ENCODE data around the gene TRPM6. TPM values are rescaled to one million over a fixed set of nuclear protein-coding genes. Genes with fewer than 3 reads are reported as not detected.

The TRPM6 gene
- total RNA-seq, 1 donor from 2014 or later, result 1.7 TPM

DNA sequence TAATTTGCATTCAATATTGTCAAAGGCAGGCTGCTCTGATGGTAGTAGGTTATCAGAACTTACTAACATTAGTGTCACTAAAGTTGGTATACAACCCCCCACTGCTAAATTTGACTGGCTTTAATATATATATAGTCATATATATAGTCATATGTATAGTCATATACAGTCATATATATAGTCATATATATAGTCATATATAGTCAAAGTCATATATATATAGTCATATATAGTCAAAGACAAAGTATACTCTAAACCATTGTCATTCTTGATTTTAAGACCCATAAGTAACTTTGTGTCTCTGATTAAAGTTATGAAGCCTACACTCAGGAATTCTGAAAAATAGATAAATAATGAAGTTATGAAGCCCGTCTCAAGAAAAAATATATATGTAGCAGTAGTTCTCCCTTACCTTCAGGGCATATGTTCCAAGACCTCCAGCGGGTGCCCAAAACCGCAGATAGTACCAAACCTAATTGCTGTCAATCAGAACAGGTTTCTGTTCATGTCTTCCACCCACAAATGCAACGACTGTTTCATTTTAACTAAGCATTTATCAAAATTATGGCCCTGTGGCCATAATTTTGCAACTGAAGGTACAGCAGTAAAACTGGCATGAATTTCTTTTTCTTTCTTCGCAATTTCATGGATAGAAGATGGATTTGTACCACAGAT is 40.1 kb downstream of the TRPM6 start:
- H3K36me3 Mint-ChIP-seq (ENCODE audit: unreplicated experiment), result peaks cover 9% of the 10 kb centered on the region
- no peak overlapping the region for H3K27ac Mint-ChIP-seq (ENCODE audit: unreplicated experiment)
- no peak for DNase-seq
- H3K9me3 Mint-ChIP-seq (ENCODE audit: unreplicated experiment), result peaks cover 5% of the 10 kb centered on the region
- no peaks in the 10 kb centered on the region for H3K4me1 Mint-ChIP-seq (ENCODE audit: low read depth, unreplicated experiment)
- TF ChIP-seq, protein P1, sequence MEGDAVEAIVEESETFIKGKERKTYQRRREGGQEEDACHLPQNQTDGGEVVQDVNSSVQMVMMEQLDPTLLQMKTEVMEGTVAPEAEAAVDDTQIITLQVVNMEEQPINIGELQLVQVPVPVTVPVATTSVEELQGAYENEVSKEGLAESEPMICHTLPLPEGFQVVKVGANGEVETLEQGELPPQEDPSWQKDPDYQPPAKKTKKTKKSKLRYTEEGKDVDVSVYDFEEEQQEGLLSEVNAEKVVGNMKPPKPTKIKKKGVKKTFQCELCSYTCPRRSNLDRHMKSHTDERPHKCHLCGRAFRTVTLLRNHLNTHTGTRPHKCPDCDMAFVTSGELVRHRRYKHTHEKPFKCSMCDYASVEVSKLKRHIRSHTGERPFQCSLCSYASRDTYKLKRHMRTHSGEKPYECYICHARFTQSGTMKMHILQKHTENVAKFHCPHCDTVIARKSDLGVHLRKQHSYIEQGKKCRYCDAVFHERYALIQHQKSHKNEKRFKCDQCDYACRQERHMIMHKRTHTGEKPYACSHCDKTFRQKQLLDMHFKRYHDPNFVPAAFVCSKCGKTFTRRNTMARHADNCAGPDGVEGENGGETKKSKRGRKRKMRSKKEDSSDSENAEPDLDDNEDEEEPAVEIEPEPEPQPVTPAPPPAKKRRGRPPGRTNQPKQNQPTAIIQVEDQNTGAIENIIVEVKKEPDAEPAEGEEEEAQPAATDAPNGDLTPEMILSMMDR (IDR thresholded peaks at IDR 0.05; ENCODE audit: partially characterized antibody, unreplicated experiment), result no peak
- H3K27me3 Mint-ChIP-seq (ENCODE audit: unreplicated experiment), result peaks cover 1% of the 10 kb centered on the region
- H3K4me3 Mint-ChIP-seq (ENCODE audit: unreplicated experiment), result no peak overlapping the region

DNA sequence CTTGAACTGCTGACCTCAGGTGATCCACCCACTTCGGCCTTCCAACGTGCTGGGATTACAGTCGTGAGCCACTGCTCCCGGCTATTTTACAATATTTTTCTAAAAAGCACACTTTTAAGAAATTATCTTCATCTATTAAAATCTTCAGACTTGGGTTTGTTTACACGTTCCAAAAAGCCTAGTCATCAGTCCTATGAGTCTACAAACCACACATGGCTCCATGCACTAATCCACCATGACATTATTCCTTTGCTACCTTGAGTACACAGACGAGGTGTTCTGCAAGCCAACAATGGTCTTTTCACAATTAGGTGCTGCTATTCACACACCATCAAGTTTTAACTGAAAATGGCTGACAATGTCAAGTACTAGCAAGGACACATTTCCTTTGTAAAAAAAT is 41.0 kb downstream of the TRPM6 start:
- DNase-seq, result no peak
- Mint-ChIP-seq H3K36me3 (ENCODE audit: unreplicated experiment) (peaks cover 9% of the 10 kb centered on the region), H3K27ac (ENCODE audit: unreplicated experiment) (no peak overlapping the region)

DNA sequence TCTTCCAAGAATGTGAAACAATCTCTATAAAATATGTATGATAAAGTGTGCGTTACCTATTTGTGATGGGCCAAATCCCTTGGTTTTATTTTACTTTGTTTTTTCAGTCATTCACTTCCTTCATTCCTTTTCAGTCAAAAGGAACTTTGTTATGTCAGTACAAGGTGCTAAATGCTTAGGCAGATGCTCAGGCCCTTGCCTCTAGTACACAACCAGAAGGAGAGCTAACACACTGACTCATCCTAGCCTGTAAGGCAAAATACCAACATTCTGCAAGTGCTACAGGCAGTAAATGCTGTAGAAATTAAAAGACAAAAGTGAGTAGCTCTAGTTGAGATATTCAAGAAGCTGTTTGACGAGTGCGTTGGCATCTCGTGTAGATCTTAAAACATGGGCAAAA is 49.4 kb downstream of the TRPM6 start:
- Mint-ChIP-seq H3K27ac (ENCODE audit: unreplicated experiment) (no peak overlapping the region), H3K36me3 (ENCODE audit: unreplicated experiment) (no peaks in the 10 kb centered on the region), H3K4me3 (ENCODE audit: unreplicated experiment) (no peak overlapping the region), H3K27me3 (ENCODE audit: unreplicated experiment) (no peaks in the 10 kb centered on the region), H3K4me1 (ENCODE audit: low read depth, unreplicated experiment) (peaks cover 7% of the 10 kb centered on the region), H3K9me3 (ENCODE audit: unreplicated experiment) (no peaks in the 10 kb centered on the region)
- DNase-seq, result no peak
- TF ChIP-seq, protein P1 (IDR thresholded peaks at IDR 0.05; ENCODE audit: partially characterized antibody, unreplicated experiment), result no peak

More for the DNA sequence above, 41.0 kb downstream of the TRPM6 start:
- no peak overlapping the region for H3K4me3 Mint-ChIP-seq (ENCODE audit: unreplicated experiment)
- peaks cover 1% of the 10 kb centered on the region for H3K27me3 Mint-ChIP-seq (ENCODE audit: unreplicated experiment)
- H3K4me1 Mint-ChIP-seq (ENCODE audit: low read depth, unreplicated experiment), result no peaks in the 10 kb centered on the region
- TF ChIP-seq, protein P1 (IDR thresholded peaks at IDR 0.05; ENCODE audit: partially characterized antibody, unreplicated experiment), result no peak
- peaks cover 5% of the 10 kb centered on the region for H3K9me3 Mint-ChIP-seq (ENCODE audit: unreplicated experiment)

DNA sequence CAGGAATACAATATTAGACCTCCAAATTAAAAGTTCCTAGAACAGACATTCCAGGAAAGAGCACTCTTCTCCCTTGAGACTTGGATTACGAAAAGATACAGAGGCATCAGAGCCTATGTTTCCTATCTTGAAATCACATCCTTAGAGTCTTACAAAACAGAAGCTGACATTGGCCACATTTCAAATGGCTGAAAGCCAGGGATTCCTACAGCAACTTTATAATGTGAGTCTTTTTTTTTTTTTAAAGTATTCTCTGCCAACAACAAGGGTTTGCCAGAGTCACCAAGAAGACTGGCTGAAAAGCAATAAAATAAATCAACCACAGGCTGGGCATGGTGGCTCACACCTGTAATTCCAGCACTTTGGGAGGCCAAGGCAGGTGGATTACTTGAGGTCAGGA is 63.1 kb downstream of the TRPM6 start:
- peaks cover 10% of the 10 kb centered on the region for H3K9me3 Mint-ChIP-seq (ENCODE audit: unreplicated experiment)
- no peak for DNase-seq
- no peaks in the 10 kb centered on the region for H3K36me3 Mint-ChIP-seq (ENCODE audit: unreplicated experiment)

DNA sequence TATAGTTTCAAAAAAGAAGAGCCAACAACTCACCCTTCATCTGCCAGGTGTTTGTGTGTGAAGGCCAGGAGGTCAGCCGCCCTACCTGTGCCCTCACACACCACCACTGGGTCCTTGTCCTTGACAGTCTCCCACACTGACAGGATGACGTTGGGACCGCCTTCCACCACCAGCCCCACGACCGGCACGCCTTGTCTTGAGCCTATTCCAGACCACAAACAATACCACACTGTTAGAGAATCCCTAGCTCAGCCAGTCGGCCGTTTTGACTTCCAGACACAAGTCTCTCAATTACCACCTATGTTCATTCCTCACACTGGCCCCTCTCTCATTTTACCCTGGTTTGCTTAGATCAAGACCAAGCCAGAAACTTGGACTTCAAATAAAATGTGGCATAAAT is 66.1 kb downstream of the TRPM6 start:
- TF ChIP-seq, protein P1 (IDR thresholded peaks at IDR 0.05; ENCODE audit: partially characterized antibody, unreplicated experiment), result no peak
- Mint-ChIP-seq H3K4me3 (ENCODE audit: unreplicated experiment) (no peak overlapping the region), H3K9me3 (ENCODE audit: unreplicated experiment) (peaks cover 10% of the 10 kb centered on the region), H3K4me1 (ENCODE audit: low read depth, unreplicated experiment) (peaks cover 17% of the 10 kb centered on the region), H3K36me3 (ENCODE audit: unreplicated experiment) (no peaks in the 10 kb centered on the region), H3K27ac (ENCODE audit: unreplicated experiment) (no peak overlapping the region), H3K27me3 (ENCODE audit: unreplicated experiment) (peaks cover 11% of the 10 kb centered on the region)
- DNase-seq, result no peak

More for the DNA sequence above, 63.1 kb downstream of the TRPM6 start:
- TF ChIP-seq, protein P1 (IDR thresholded peaks at IDR 0.05; ENCODE audit: partially characterized antibody, unreplicated experiment), result no peak
- Mint-ChIP-seq H3K4me3 (ENCODE audit: unreplicated experiment) (no peak overlapping the region), H3K27ac (ENCODE audit: unreplicated experiment) (peak overlapping the region; percentile 100), H3K4me1 (ENCODE audit: low read depth, unreplicated experiment) (peaks cover 16% of the 10 kb centered on the region), H3K27me3 (ENCODE audit: unreplicated experiment) (peaks cover 11% of the 10 kb centered on the region)

Measured in glutamatergic neuron (in vitro differentiated cells).